HG03565 (cell line): ENCODE data around the gene PDE7B.
"Not testable (repeated sequence)": the region's sequence is repeated elsewhere in the genome, so short reads cannot be mapped to it uniquely, and the experiment has no call there.

ENCODE experiments used
- ATAC-seq: cut with Tn5 transposase; IDR thresholded peaks from one replicate; pipeline ENCODE4 v1.9.1; 2021; ENCODE audit warnings: mild to moderate bottlenecking, moderate library complexity; ENCODE audit not compliant: unreplicated experiment

The PDE7B gene

DNA sequence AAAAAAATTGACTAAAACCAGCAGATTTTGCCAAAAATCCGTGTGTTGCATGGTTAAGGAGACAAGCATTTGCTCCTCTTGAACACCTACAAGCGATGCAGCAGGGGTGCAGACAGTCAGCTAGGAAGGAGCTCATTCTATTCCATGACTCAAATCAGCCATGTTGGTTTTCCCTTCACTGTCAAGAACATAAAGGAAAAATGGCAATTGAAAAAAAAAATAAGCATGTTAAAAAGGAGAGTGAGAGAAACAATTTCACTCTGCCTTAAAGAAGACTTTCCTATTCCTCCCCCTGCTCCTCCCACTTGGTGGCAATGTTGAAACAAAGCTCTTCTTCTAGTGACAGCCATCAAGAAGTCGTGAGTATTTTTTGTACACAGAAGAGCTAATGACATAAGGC, 283.2 kb downstream of the PDE7B start:
- no peak for ATAC-seq

- ATAC-seq: no peak
Observed at GRCh38 chr6:136136274-136136673, 284.8 kb downstream of the PDE7B start.

GRCh38 chr6:136137008-136137692, 285.6 kb downstream of the PDE7B start:
- no peak for ATAC-seq

- ATAC-seq: no peak
Observed at GRCh38 chr6:136137739-136138402, 286.4 kb downstream of the PDE7B start.

GRCh38 chr6:136139111-136139510, 287.6 kb downstream of the PDE7B start:
- ATAC-seq: not testable (repeated sequence)

GRCh38 chr6:136144251-136145023, 292.9 kb downstream of the PDE7B start:
- no peak for ATAC-seq

GRCh38 chr6:136146130-136146529, 294.6 kb downstream of the PDE7B start:
- no peak for ATAC-seq

DNA sequence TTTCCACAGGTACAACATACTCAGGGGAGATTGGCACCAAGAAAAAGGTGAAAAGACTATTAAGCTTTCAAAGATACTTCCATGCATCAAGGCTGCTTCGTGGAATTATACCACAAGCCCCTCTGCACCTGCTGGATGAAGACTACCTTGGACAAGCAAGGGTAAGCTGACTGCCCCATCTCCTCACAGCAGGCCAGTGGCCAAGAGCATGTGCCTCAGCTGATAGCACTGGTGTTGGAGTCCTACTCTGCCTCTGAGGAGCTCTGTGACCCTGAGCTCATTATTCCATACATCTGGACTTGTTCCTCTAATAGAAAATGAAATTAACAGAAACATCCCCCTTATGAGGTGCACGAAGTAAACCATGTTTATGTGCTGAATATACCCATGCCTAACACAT, 295.8 kb downstream of the PDE7B start:
- no peak for ATAC-seq

DNA sequence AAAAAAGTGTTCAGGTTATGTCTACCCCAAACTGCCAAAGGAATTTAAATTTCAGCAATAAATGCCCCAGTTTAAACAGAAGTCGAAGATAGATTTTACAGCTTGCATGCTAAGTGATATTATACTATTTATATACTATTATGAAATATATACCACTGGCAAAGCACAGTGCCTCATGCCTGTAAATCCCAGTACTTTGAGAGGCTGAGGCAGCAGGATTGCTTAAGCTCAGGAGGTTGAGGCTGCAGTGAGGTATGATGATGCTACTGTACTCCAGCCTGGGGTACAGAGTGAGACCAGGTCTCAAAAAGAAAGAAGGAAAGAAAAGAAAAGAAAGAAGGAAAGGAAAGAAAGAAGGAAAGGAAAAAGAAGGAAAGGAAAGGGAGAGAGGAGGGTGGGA, 296.6 kb downstream of the PDE7B start:
- no peak for ATAC-seq

GRCh38 chr6:136148523-136148922, 297.0 kb downstream of the PDE7B start:
- ATAC-seq: no peak

GRCh38 chr6:136149311-136149710, 297.8 kb downstream of the PDE7B start:
- ATAC-seq: no peak

DNA sequence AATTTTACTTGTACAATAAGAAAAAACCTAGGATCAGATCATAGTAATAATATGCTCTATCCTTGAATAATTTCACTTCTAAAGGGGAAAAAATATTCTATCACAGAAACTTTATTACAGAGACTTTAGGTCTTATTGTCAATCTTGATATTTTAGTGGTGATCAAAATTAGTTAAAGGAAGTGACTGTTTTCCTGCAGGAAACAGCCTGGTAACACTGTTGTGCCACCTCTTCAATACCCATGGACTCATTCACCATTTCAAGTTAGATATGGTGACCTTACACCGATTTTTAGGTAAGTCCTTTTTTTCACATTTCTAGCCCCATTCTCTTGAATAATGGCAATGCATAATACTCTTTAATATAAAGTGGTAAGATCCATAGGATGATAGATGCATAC, 299.5 kb downstream of the PDE7B start:
- ATAC-seq: no peak

DNA sequence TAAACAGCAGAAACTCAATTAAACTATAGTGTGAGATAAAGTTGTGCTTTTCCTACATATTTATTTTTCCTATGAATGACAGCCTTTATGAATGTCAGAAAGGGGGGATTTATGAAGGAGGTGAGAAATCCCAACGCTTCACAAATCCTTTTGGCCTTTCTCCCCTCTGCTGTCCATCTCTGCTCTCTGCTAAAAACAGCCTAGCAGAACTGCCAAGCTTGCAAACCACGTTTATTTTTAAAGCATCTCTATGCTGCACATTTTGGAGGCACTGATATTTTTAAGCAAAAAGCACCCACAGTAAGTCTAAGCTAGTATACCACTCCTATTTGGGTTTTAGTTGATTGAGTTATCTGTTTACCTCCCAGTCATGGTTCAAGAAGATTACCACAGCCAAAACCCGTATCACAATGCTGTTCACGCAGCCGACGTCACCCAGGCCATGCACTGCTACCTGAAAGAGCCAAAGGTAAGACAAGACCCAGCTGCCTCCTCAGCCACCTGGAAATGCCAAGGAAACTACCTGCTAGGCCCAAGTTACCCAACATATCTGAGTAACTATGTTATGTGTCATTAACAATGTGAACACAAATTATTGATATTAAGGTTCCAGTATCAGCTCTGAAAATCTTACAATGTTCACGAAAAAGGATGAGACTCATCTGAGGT, 302.3 kb downstream of the PDE7B start:
- no peak for ATAC-seq

GRCh38 chr6:136155191-136155590, 303.7 kb downstream of the PDE7B start:
- ATAC-seq: no peak

GRCh38 chr6:136157743-136158142, 306.2 kb downstream of the PDE7B start:
- no peak for ATAC-seq

GRCh38 chr6:136158387-136158821, 306.9 kb downstream of the PDE7B start:
- ATAC-seq: no peak

- no peak for ATAC-seq
Observed at GRCh38 chr6:136158971-136159370, 307.5 kb downstream of the PDE7B start.

GRCh38 chr6:136160250-136160649, 308.7 kb downstream of the PDE7B start:
- ATAC-seq: no peak

DNA sequence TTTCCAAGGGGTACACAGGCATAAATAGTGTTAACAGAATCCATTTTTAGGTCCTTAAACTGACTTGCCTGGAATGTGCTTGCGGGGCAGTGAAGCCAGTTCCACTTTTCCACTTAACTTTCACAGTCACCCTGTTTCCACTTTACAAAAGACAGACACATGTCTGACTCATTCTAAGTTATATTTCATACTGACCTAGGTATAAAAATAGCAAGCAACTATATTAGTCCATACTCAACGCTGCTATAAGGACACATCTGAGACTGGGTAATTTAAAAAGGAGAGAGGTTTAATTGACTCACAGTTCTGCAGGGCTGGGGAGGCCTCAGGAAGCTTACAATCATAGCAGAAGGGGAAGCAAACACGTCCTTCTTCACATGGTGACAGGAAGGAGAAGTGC, 310.4 kb downstream of the PDE7B start:
- no peak for ATAC-seq

DNA sequence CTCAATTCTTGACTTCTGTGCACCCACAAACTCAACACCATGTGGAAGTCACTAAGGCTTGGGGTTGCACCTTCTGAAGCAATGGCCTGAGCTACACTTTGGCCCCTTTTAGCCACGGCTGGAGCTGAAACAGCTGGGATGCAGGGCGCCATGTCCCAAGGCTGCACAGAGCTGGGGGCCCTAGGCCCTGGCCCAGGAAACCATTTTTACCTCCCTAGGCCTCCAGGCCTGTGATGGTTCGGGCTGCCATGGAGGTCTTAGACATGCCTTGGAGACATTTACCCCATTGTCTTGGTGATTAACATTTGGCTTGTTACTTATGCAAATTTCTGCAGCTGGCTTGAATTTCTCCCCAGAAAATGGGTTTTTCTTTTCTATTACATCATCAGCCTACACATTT, 311.8 kb downstream of the PDE7B start:
- ATAC-seq: no peak

DNA sequence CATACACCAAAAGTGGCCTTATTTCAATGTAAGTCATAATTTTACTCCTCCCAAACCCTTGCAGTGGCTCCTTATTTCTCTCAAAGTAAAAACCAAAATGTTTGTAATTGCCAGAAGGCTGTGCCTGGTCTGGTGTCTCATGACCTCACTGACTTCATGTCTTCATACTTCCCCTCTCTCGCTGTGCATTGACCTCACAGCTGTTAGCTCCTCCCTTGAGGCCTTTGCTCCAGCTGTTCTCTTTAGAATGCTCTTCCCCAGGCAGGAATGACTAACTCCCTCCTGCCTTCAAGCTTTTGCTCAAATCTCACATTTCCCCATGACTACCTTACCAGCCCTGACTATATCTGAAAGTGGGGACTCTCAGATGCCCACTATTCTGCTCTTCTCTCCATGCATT, 315.3 kb downstream of the PDE7B start:
- ATAC-seq: no peak
